HG03354 (cell line): ENCODE measurements around the gene FBLN7.

Source experiments
- ATAC-seq: cut with Tn5 transposase; IDR thresholded peaks from one replicate; pipeline ENCODE4 v1.9.1; 2021; ENCODE audit warnings: mild to moderate bottlenecking; ENCODE audit not compliant: unreplicated experiment, poor library complexity, severe bottlenecking

Gene FBLN7

GRCh38 chr2:112175958-112176573 is 37.9 kb downstream of the FBLN7 start:
- no peak for ATAC-seq

- no peak for ATAC-seq
Observed at GRCh38 chr2:112181571-112182290, 43.5 kb downstream of the FBLN7 start.

GRCh38 chr2:112182581-112183034 is 44.4 kb downstream of the FBLN7 start:
- ATAC-seq, result no peak

GRCh38 chr2:112183327-112184025 is 45.3 kb downstream of the FBLN7 start:
- no peak for ATAC-seq

- ATAC-seq, result no peak
Observed at GRCh38 chr2:112184121-112184520, 45.9 kb downstream of the FBLN7 start.

- no peak for ATAC-seq
Observed at GRCh38 chr2:112185131-112185530, 46.9 kb downstream of the FBLN7 start.

GRCh38 chr2:112187046-112187715 is 49.0 kb downstream of the FBLN7 start:
- no peak for ATAC-seq

GRCh38 chr2:112187805-112188596 is 49.8 kb downstream of the FBLN7 start:
- no peak for ATAC-seq

- ATAC-seq, result no peak
Observed at GRCh38 chr2:112189001-112189556, 50.9 kb downstream of the FBLN7 start.

GRCh38 chr2:112194028-112194427 is 55.8 kb downstream of the FBLN7 start:
- no peak for ATAC-seq

GRCh38 chr2:112194482-112194881 is 56.3 kb downstream of the FBLN7 start:
- no peak for ATAC-seq

GRCh38 chr2:112195167-112195766 is 57.1 kb downstream of the FBLN7 start:
- no peak for ATAC-seq

- ATAC-seq, result no peak
Observed at GRCh38 chr2:112195950-112196349, 57.8 kb downstream of the FBLN7 start.

GRCh38 chr2:112197868-112198267 is 59.7 kb downstream of the FBLN7 start:
- no peak for ATAC-seq

GRCh38 chr2:112198780-112199179 is 60.6 kb downstream of the FBLN7 start:
- no peak for ATAC-seq

GRCh38 chr2:112199188-112199587 is 61.0 kb downstream of the FBLN7 start:
- ATAC-seq, result no peak

- no peak for ATAC-seq
Observed at GRCh38 chr2:112201696-112202430, 63.7 kb downstream of the FBLN7 start.

- no peak for ATAC-seq
Observed at GRCh38 chr2:112204411-112204810, 66.2 kb downstream of the FBLN7 start.
